ENCODE measurements around the gene HRNR. TPM values are rescaled to one million over a fixed set of nuclear protein-coding genes. Genes with fewer than 3 reads are reported as not detected.

The HRNR gene
- polyA plus RNA-seq, 3 donors from 2014 or later, result not detected

Other genes starting within 250 kb of the HRNR start
- gene S100A10, start 230.3 kb downstream of the HRNR start, polyA plus RNA-seq, result 100 to 1,000 TPM; 445 to 680 (median 567) TPM
- gene S100A11, start 187.2 kb downstream of the HRNR start, polyA plus RNA-seq, result 100 to 1,000 TPM; 331 to 469 (median 429) TPM
- gene TCHHL1, start 135.1 kb downstream of the HRNR start, polyA plus RNA-seq, result not detected
- gene TCHH, start 108.7 kb downstream of the HRNR start, polyA plus RNA-seq, result not detected
- not detected for gene RPTN, start 65.0 kb downstream of the HRNR start, polyA plus RNA-seq
- under 1 TPM in 1 of 3 donors, not detected in 2; 0.03 TPM for gene FLG, start 101.0 kb upstream of the HRNR start, polyA plus RNA-seq
- gene FLG2, start 135.8 kb upstream of the HRNR start, polyA plus RNA-seq, result not detected
- not detected for gene CRNN, start 190.1 kb upstream of the HRNR start, polyA plus RNA-seq